Stimulated activated CD4-positive, alpha-beta T cell treated with anti-CD3 and anti-CD28 coated beads, TNF-alpha, amount 100 ng/mL, for 48 hours (primary cell): ENCODE measurements around the gene C10orf105.
A peak's percentile ranks its signal among the peaks of the same experiment; 100 is the strongest.

Source experiments
- DNase-seq, 3 donors: peaks; one replicate each; pipeline ENCODE4 v3.0.0-alpha.2; 2020; ENCODE audit warnings: low read depth in 3 of 3

The C10orf105 gene

DNA sequence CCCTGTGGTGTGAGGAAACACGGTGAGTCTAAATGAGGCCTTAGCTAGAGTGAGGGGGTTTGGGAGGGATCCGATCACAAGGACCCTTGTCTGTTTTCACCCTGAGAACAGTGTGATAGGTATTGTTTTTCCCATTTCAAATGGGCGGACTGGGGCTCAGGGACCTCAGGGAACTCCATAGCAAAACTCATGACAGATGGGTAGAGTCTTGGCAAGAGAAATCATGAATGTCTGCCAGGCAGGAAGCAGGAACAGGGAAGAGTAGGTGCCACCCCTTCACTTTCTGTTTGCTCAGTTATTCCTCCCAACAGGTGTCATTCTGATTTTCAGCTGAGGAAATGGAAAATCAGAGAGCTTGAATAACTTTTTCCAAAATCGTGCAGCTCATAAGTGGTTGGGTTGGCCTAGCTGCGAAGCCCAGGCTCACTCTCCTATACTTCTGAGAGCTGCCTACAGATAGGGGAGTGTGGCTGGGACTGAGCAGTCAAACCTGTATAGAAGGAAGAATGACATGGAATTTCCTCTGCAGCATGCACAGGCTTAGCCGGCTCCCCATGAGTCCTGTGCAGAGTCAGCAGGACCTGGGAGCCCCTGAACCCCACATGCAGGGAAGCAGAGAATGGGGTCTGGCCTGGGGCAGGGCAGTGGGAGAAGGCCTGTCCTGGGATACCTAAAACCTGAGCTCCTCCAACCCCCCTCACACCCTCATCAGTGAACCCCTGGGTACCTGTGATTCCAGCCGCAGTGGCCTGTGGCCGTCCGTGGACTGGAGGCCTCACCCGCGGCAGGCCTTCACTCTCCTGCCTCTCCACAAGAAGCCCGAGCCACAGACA lies 17.6 kb upstream of the C10orf105 start:
- no peak for DNase-seq

DNA sequence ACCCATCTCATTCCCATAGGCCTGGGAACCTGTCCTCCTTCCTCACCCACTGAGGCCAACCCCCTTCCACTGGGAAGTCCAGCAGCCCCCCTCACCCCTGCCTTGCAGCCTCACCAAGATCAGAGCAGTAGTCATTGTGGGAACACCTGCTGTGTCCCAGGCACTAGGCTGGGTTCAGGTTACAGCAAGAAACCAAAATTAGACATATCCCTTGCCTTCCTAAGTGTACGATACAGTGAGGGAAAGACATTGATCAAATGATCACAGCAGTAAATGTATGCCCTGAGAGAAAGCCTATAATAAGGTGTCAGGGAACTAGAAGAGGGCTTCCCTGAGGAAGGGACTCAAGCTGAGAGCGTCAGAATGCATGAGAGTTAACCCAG lies 17.0 kb upstream of the C10orf105 start:
- DNase-seq = no peak

DNA sequence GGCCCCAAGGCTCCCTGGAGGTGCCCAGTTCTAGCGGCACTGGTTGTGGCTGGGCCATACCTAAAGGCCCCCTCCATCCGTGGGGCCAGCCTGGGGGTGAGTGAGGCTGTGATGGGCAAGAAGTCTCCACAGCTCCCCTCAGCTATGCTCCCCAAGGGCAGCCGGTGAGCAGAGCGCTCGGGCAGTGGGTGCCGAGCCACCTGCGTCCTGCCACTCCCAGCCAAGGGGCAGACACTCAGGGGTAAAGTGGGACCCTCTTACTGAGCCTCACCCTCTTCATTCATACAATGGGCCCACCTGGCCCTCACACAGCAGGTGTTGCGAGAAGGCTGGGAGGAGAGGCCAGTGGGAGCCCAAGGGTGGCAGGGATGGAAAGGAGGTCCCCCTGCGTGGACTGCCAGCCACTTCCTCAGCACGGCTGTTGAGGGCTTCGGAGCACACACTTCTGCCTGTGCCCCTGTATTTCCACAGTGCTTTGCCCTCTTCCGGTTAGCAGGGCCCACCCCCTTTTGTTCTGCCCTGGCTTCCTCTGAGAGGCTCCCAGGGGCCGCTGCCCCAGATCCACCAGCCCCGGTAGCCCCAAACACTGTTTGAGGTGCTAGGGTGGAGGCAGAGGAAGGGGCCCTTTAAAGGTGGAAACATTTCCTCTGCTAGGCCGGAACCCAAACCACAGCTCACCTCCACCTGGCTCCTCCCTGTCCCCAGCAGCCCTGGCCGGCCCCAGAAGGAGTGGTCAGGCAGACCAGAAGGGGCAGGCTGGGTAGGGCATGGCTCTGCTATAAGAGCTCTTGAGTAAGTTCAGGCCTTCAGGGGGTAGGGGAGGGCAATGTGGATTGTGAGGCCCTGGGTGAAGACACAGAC lies 16.4 kb upstream of the C10orf105 start:
- DNase-seq = no peak

DNA sequence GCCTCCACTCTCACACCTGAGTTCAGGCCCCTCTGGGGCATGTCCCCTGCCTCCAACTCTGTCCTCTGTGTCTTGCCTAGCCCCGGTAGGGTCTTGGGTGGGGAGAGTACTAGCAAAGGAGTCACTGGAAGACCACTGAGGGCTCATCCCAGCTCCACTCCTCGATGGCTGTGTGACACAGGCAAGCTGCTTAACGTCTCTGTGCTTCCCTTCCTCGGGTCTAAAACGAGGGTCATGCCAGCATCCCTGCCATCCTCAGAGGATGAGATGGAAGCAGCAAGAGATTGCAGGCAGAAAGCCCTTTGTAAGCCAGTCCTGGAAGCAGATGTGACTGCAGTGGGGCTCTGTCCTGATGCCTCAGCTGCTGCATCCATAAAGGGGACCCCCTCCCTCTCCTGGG lies 15.2 kb upstream of the C10orf105 start:
- no peak for DNase-seq

DNA sequence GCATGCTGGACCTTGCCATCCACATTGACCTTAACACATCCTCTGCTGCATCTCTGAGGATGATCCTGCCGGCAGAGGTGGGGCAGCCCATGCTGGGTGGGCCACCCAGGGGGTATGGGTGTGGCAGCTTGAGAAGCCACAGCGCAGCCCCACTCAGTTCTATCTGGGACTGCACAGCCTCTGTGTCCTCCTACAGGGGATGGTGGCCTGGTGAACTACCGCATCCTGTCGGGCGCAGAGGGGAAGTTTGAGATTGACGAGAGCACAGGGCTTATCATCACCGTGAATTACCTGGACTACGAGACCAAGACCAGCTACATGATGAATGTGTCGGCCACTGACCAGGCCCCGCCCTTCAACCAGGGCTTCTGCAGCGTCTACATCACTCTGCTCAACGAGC lies 12.2 kb upstream of the C10orf105 start:
- DNase-seq = no peak

DNA sequence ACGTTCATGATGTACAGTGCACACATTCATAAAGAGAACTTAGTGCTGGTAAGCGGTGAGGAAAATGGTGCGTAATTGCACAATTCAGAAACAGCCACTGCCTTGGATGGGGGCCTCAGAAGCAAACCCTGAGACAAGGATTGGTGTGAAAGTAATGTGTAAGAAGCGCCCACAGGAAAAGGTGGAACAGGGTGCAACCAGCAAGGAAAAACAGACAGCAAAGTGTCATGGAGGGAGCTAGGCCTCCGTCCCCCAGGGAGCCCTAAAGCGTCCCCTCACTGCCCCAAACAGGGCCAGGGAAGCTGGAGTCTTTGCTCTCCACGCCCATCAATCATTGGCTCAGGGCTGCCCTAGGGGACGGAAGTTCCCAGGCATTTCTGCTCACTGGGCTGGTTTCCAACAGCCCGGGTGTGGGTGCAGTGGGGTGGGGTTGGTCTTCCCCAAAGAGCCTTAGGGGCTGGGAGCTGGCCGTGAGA lies 9.6 kb upstream of the C10orf105 start:
- no peak for DNase-seq

DNA sequence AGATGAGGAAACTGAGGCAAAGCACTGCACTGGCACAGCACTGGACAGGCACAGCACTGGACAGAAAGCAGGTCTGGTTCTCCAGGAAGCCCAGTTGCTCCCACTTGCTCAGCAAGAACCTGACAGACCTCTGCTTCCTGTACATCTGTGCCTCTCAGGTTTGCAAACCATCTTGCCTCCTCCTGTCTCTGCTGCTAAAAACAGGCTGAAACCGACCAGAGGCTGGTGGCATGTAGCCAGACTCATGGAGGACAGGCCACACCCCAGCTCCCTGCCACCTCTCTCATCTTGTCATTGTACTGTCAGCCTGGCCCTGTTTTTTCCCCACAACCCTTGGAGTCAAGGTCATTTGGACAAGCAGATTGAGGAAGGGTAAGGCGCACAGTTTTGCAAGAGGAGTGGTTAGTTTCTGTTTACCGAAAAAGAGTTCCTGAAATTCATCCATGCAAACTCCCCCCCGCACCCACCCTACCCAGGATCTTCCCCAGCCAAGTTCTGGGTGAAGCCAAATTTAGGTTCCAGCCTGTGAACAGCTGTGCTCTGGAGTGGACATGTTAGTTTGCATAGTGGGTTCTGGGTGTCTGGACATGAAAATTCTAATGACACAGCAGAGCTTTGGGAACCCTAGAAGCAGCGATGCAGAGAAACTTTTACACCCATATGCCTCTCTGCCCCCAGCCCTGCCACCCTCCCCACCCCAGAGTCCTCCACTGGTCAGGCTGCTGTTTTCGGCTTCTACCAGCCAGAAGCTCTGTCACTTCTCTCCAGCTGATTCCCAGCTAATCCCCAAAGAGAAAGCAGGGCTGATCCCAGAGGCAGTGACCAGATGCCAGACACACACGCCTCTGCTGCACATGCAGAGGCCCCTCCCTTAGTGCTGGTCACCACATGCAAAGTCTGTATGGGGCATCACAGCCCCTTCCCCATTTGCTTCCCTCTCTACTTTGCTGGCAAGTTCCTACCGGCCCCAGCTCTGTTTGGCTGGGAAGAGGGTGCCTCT lies 8.5 kb upstream of the C10orf105 start:
- DNase-seq = no peak

DNA sequence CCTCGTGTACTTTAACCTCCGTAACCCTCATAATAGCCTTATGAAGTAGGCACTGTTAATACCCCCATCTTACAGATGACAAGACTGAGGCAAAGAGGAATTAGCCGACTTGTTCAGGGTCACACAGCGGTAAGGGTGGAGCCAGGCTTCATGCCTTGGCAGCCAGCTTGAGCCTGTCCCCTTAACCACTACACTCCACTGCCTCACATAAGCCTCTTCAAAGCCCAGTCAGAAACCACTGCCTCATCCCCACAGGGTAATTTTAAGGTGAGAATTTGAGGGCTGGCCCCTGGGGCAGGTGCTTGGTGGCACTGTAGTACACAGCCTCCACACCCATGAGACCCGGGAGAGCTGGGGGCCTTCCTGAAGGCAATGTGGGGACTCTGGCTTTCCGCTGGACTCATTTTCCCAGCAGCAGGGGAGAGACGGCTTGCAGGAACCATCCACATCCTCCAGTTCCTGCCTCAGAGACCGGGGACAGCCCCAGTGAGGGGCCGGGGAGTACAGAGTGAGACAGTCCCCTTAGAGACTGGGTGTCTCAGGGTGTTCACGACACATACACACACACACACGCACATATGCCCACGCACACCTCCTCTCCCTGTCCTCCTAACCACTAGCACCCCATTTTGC lies 7.6 kb upstream of the C10orf105 start:
- DNase-seq = no peak

DNA sequence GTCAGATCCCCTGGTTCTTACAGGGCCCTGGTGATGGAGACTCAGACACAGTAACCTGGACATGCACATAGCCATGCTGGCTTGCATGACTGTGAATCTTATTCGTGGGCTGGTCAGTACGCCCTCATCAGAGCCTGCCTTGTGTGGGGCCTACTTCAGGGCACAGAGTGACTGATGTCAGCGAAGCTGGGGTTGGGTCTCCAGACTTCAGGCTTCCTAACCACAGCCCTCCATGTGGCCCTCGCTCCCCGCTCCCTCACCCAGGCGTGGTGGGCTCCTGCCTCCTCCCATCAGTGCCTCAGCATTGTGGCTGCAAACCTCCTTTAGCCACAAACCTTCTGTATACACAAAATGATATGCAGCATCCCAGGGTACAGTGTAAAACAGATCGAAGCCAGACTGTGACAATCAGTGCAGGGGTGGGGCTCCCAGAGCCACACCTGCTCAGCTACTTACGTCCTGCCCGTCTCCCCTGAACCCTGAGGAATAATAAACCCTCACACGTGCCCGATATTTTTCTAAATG lies 7.1 kb upstream of the C10orf105 start:
- DNase-seq = peak in 1 of 3 donors; percentile 59

DNA sequence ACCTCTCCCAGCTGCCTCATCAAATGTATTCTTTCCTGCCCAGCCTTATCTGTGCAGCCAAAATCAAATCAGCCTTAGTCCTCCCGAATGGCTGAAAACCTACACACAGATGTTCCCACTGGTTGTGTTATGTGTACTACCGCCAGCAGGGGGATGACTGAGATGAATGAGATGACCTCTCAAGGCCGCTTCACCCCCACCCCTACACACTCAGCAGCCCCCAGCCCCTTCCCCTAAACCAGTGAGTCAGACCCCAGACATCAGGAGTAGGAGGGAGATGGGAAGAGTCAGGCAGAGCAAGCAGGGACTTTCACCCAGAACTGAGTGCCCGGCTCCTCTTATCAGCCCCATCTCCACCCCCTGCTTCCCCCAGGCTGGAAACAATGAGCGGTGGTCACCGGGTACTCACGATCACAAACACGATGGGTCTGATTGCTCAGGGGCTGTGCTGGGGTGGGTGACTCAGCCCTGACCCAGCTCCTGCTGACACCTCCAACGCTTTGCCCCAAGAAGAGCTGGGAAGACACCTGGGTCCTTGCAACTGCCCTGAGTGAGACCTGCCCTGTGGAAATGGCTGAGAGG lies 6.5 kb upstream of the C10orf105 start:
- peak; percentile 72 to 84 (median 73) for DNase-seq

DNA sequence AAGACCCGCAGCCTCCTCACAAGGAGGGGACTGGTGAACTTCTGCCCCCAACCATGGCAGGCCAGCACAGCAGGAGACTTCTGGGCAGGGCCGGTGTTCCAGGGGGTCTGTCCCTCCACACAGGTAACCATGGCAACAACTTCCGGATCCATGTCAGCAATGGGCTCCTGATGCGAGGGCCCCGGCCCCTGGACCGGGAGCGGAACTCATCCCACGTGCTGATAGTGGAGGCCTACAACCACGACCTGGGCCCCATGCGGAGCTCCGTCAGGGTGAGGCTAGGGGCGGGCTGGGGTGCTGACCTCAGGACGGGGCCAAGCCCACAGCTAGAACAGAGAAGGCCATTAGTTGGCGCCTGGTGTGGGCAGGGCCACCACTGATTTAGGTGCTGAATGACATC lies 5.7 kb upstream of the C10orf105 start:
- no peak for DNase-seq

DNA sequence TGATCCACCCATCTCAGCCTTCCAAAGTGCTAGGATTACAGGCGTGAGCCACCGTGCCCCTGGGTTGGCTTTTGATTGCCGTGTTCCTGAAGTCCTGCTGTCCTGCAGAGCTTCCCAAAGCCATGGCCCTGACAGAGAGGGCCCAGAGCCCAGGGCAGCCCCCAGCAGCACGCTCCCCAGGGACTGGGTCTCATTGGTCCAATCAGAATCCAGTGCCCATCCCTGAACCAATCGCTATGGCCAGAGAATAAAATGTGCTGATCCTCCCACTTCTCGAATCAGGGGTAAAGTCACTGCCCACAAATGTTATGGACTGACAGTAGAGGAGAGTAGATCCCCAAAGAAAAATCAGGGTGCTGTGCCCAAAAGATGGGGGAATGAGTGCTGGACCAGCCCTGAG lies 5.0 kb upstream of the C10orf105 start:
- DNase-seq = no peak

DNA sequence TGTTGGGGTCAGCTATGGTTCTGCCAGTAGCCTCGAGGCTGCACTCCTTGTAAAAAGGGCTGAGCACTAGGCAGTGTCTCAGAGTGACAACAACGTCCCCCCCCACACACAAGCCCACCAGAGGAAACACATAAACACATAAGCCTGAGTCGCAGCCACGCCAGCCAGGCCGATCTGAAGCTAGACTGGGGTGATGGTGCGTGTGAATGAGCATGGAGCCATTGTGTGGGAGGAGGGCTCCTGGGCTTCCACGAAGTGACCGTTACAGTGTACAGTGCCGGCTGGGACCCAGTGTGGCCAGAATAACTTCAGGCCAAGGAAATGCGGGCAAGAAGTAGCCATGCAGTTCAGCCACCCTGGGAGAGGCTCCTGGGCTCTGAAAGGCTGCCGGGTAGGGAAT lies 3.7 kb upstream of the C10orf105 start:
- no peak for DNase-seq

DNA sequence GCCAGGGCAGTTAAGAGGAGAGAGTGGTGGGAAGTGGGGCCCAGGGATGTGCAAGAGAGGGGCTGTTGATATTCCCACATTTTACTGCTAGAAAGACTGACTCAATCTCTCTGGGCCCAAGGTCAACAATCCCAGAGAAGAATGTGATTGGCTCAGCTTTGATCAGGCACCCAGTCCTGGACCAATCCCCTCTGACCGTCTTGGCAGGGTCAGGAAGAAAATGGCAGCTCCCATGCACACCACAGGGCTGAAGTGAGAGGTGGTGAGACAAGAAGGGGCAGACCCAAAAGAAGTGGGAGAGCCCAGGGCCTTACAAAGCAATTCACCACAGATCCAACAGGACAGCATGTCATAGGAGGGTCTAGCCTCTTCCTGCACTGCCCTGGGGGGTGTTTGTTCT lies 3.3 kb upstream of the C10orf105 start:
- no peak for DNase-seq

DNA sequence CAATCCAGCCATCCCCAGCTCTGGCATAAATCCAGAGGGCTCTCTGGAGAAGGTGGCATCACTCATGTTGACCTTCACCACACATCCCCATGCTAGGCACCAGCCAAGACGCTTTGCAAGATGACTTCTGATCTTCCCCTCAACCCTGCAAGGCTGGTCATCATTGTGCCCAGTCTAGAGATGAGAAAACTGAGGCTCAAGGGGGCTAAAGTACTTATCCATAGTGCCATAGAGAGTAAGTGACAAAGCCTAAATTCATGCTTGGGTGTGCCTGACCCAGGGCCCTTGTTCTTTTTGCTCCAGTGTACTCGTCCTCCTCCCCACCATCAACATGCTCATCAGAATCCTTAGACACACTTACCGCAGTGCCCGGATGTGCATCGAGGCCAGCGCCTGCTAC lies 1.7 kb upstream of the C10orf105 start:
- no peak for DNase-seq

DNA sequence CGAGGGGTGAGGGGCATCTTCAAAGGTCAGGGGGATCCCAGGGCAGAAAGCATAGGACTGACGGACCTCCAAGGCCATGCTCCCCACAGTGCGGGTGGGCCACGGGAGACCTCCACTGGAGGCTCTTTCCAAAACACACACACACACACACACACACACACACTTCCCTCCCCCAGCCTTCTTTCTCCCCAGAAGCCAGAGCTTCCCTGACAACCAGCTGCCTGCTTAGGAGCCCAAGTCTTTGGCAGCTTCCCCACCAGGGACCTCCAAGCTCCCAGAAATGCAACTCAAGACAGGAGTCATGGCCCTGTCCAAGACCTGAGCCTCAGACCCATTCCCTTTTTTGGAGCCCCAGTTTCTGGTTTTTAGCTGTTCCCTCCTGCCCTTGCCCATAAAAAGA lies 710 bp upstream of the C10orf105 start:
- no peak for DNase-seq

DNA sequence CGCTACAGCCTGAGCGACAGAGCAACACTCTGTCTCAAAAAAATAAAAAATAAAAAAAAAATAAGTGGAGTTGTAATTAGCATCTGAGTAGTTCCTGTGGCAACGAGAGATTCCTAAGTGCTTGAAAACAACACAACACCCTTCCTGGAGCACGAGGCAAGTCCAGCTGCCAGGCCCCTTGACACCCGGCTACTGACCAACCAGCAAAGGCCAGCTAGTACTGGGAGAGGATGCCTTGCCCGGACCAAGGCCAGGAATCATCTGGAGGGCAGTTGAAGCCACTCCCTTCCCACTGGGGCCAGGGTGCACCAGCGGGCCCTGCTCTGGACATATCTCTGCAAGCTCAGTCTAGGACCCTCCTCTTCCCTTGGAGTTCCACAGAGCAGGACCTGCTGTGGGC lies 536 bp downstream of the C10orf105 start:
- DNase-seq = no peak

DNA sequence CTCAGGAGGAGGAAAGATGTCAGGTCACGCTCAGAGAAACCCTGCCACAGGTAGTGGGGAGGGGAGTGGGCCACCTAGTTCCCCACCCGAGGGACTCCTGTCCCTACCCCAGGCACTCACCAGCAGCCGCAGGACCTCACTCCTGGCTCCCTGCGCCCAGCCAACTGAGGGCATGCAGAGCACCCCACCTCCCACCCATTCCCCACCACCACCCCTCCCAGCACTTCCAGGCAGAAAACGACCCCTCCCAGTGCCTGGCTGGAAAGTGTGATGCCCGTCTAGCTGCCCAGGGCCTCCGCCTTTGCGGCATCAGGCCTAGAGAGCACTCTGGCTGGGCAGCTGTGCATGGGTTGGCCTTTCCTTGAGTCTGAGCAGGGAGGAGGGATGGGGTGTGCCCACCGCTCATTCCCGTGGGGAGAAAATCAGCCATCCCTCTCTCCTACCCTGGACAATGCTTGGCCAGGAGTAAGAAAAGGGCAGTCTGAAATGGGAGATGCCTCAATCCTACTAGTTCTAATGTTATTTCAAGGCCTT lies 1.3 kb downstream of the C10orf105 start:
- DNase-seq = no peak

DNA sequence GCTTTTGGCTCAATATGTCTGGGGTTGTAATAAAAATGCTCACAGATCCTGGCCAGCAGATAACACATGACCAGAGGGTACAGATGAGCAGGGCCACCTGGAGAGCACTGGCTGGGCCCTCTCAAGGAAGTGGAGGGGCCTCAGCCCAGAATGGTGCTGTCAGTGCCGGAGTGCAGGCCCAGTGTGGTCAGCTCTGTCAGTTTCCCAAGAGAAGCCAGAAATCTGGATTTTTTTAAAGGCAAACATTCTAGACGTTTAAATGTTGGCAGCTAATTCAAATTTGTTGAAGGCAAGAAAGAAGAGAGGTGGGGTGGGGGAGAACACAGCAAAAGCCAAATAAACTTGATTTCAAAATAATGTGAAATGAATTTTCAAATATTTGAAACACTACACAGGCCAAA lies 2.0 kb downstream of the C10orf105 start:
- DNase-seq = no peak

DNA sequence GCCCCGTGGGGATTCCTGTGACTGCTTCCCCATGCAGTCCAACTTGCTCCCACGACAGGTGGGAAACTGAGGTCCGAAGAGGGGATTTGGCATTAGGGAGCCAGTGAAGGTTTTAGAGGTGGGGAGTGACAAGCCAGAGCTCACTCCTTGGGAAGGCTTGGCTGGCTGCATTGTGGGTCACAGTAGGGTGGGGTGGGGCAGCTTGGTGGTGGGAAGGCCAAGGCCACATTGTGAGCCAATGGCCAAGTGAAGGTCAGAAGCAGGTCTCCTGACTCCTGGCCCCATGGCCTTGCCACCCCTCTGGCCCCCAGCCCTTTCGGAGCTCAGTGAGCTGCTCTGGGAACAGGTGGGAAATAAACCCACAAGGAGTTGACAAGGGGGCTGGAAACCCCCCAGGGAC lies 2.5 kb downstream of the C10orf105 start:
- DNase-seq = no peak
